DOHH2 (cell line): ENCODE measurements around the gene ZRANB1.

Experiments used
- H3F3A ChIP-seq: fragments of 200-600 bp; sonication (generic), shearing (Covaris generic); 2 replicates; pipeline ENCODE4 v1.6.0; 2016; ENCODE audit warnings: antibody characterized with exemption, mild to moderate bottlenecking; ENCODE audit not compliant: control insufficient read depth, insufficient read depth
- H3K27ac ChIP-seq: fragments of 200-600 bp; sonication (generic); 2 replicates; pipeline ENCODE4 v1.5.1; 2014; ENCODE audit warnings: low read depth, mild to moderate bottlenecking, low read length, moderate library complexity
- H3K27me3 ChIP-seq: fragments of 200-600 bp; sonication (generic); 2 replicates; pipeline ENCODE4 v1.6.1; 2014; ENCODE audit warnings: mild to moderate bottlenecking, low read length, mixed read lengths; ENCODE audit not compliant: control insufficient read depth
- H3K36me3 ChIP-seq: fragments of 200-600 bp; sonication (generic); 2 replicates; pipeline ENCODE4 v1.6.1; 2014; ENCODE audit warnings: mild to moderate bottlenecking, low read length, moderate library complexity, mixed read lengths; ENCODE audit not compliant: control insufficient read depth
- H3K4me1 ChIP-seq: fragments of 200-600 bp; sonication (generic); 2 replicates; pipeline ENCODE4 v1.6.1; 2014; ENCODE audit warnings: mild to moderate bottlenecking, low read length, mixed read lengths; ENCODE audit not compliant: control insufficient read depth
- H3K4me2 ChIP-seq: fragments of 200-600 bp; sonication (generic); 2 replicates; pipeline ENCODE4 v1.6.0; 2014; ENCODE audit warnings: mild to moderate bottlenecking, low read length, moderate library complexity
- H3K4me3 ChIP-seq: fragments of 200-600 bp; sonication (generic); 2 replicates; pipeline ENCODE4 v1.5.1; 2014; ENCODE audit warnings: mild to moderate bottlenecking, low read length, mixed read lengths
- H3K79me2 ChIP-seq: fragments of 200-600 bp; sonication (generic); 2 replicates; pipeline ENCODE4 v1.6.1; 2014; ENCODE audit warnings: mild to moderate bottlenecking, low read length, mixed read lengths; ENCODE audit not compliant: control insufficient read depth
- H3K9me2 ChIP-seq: fragments of 200-600 bp; sonication (generic); replicated peaks from 2 replicates; pipeline ENCODE4 v1.6.1; 2014; ENCODE audit warnings: mild to moderate bottlenecking, low read length, mixed read lengths; ENCODE audit not compliant: control insufficient read depth
- H3K9me3 ChIP-seq: fragments of 200-600 bp; sonication (generic); 2 replicates; pipeline ENCODE4 v1.6.1; 2014; ENCODE audit warnings: antibody characterized with exemption, low read length, mixed read lengths; ENCODE audit not compliant: control insufficient read depth, insufficient read depth
- H4K20me1 ChIP-seq: fragments of 200-600 bp; sonication (generic); 2 replicates; pipeline ENCODE4 v1.6.0; 2014; ENCODE audit warnings: low read depth, mild to moderate bottlenecking, antibody characterized with exemption, low read length, moderate library complexity; ENCODE audit not compliant: control insufficient read depth, insufficient read depth
- CTCF ChIP-seq: fragments of 200-600 bp; sonication (generic); IDR thresholded peaks from one replicate; pipeline ENCODE4 v1.5.1; 2014; ENCODE audit warnings: antibody characterized with exemption, mild to moderate bottlenecking, low read depth, low read length; ENCODE audit not compliant: poor library complexity, severe bottlenecking
- EZH2phosphoT487 ChIP-seq: fragments of 200-600 bp; sonication (generic); IDR thresholded peaks from 2 replicates; pipeline ENCODE4 v1.6.1; 2017; ENCODE audit warnings: borderline replicate concordance, mild to moderate bottlenecking, antibody characterized with exemption, low read length, moderate library complexity, mixed read lengths

Gene ZRANB1

GRCh38 chr10:124896751-124897150 lies 45.2 kb upstream of the ZRANB1 start:
- Histone ChIP-seq H4K20me1 (no peaks in the 10 kb centered on the region), H3K9me2 (no peaks in the 10 kb centered on the region), H3K36me3 (no peaks in the 10 kb centered on the region), H3K27me3 (peaks cover 16% of the 10 kb centered on the region), H3K4me1 (no peaks in the 10 kb centered on the region), H3K27ac (no peak overlapping the region), H3F3A (no peaks in the 10 kb centered on the region), H3K4me3 (no peak overlapping the region), H3K4me2 (no peak overlapping the region), H3K79me2 (no peaks in the 10 kb centered on the region), H3K9me3 (no peaks in the 10 kb centered on the region)
- TF ChIP-seq EZH2phosphoT487 (no peak), CTCF (no peak)

- no peaks in the 10 kb centered on the region for H3K79me2 ChIP-seq
- no peak overlapping the region for H3K27ac ChIP-seq
- no peaks in the 10 kb centered on the region for H3K4me1 ChIP-seq
- peaks cover 28% of the 10 kb centered on the region for H3K27me3 ChIP-seq
- H3K9me3 ChIP-seq = no peaks in the 10 kb centered on the region
- H4K20me1 ChIP-seq = no peaks in the 10 kb centered on the region
- no peaks in the 10 kb centered on the region for H3F3A ChIP-seq
- H3K4me2 ChIP-seq = no peak overlapping the region
- no peak overlapping the region for H3K4me3 ChIP-seq
- H3K36me3 ChIP-seq = no peaks in the 10 kb centered on the region
- no peak for TF ChIP-seq CTCF
- TF ChIP-seq EZH2phosphoT487 = no peak
- no peaks in the 10 kb centered on the region for H3K9me2 ChIP-seq
These were observed 43.5 kb upstream of the ZRANB1 start for GRCh38 chr10:124898471-124898870.

- no peaks in the 10 kb centered on the region for H3K36me3 ChIP-seq
- no peaks in the 10 kb centered on the region for H3K9me2 ChIP-seq
- H3K9me3 ChIP-seq = no peaks in the 10 kb centered on the region
- H4K20me1 ChIP-seq = no peaks in the 10 kb centered on the region
- H3K27ac ChIP-seq = no peak overlapping the region
- no peaks in the 10 kb centered on the region for H3K4me1 ChIP-seq
- H3K27me3 ChIP-seq = peaks cover 31% of the 10 kb centered on the region
- H3K79me2 ChIP-seq = no peaks in the 10 kb centered on the region
- H3K4me2 ChIP-seq = no peak overlapping the region
- no peak for TF ChIP-seq EZH2phosphoT487
- H3F3A ChIP-seq = no peaks in the 10 kb centered on the region
- no peak overlapping the region for H3K4me3 ChIP-seq
These were observed 42.8 kb upstream of the ZRANB1 start for GRCh38 chr10:124899151-124899550.

GRCh38 chr10:124902462-124902861 lies 39.5 kb upstream of the ZRANB1 start:
- H3F3A ChIP-seq = no peaks in the 10 kb centered on the region
- H3K79me2 ChIP-seq = no peaks in the 10 kb centered on the region
- no peak overlapping the region for H3K4me2 ChIP-seq
- no peaks in the 10 kb centered on the region for H4K20me1 ChIP-seq
- H3K9me2 ChIP-seq = no peaks in the 10 kb centered on the region
- H3K4me3 ChIP-seq = no peak overlapping the region
- H3K9me3 ChIP-seq = no peaks in the 10 kb centered on the region
- H3K4me1 ChIP-seq = 0 out of 2 replicates have a peak, but pooled peaks cover 3% of the 10 kb centered on the region
- peaks cover 28% of the 10 kb centered on the region for H3K27me3 ChIP-seq
- H3K27ac ChIP-seq = no peak overlapping the region
- H3K36me3 ChIP-seq = no peaks in the 10 kb centered on the region
- no peak for TF ChIP-seq CTCF
- TF ChIP-seq EZH2phosphoT487 = no peak
